GM21423 (cell line): ENCODE results near the gene ZNF334.

ENCODE experiments used
- ATAC-seq: cut with Tn5 transposase; IDR thresholded peaks from one replicate; pipeline ENCODE4 v1.9.1; 2021; ENCODE audit warnings: mild to moderate bottlenecking, moderate library complexity; ENCODE audit not compliant: unreplicated experiment

ZNF334 gene

GRCh38 chr20:46546298-46546697, 32.9 kb upstream of the ZNF334 start:
- ATAC-seq, result no peak

DNA sequence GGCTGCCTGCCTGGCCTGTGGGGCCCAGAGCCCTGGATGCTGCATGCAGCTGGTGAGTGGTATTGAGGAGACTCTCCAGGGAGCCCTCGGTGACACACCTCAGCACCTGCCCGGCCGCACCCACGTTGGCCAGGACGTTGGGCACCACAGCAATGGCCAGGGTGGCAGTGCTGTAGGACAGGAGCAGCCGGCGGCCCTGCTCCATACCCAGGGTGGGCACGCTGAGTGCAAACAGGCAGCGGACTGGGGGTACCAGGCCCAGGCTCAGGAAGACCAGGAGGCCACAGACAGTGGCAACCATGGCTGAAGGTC, 32.4 kb upstream of the ZNF334 start:
- ATAC-seq, result no peak

DNA sequence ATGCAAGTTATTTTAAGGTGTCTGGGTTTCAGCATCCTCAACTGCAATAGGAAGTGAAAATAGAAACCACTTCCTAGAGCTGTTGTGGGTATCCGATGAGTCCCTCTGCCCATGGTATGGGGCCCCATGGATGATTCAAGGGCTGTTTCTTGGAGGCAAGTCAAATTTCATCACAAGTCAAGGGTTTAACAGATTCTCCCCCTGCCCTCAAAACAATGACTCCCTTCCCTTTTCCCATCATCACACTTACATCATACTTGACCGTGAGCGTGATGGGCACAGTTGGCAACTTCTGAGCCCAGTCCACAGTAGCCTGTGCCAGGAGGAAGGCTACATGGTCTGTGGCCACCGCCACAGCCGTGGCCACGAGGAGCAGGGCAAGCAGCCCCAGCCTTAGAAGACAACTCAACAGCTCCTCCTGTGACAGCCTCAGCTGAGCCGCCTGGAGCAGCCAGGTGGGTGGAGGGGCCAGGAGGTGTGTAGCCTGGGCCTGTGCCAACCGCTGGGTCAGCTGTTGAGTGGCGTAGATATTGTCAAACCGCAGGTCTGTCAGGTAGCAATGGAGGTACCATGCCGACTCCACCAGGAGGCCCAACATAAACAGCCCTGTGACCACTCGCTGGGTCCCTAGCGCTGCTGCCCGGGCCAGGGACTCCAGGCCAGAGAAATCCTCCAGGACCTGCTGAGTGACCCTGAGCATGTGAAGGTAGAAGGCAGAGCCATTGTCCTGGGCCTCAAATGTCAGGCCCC, 31.9 kb upstream of the ZNF334 start:
- ATAC-seq, result no peak

- no peak for ATAC-seq
Observed at GRCh38 chr20:46544576-46544975, 31.2 kb upstream of the ZNF334 start.

- ATAC-seq, result no peak
Observed at GRCh38 chr20:46543959-46544358, 30.6 kb upstream of the ZNF334 start.

DNA sequence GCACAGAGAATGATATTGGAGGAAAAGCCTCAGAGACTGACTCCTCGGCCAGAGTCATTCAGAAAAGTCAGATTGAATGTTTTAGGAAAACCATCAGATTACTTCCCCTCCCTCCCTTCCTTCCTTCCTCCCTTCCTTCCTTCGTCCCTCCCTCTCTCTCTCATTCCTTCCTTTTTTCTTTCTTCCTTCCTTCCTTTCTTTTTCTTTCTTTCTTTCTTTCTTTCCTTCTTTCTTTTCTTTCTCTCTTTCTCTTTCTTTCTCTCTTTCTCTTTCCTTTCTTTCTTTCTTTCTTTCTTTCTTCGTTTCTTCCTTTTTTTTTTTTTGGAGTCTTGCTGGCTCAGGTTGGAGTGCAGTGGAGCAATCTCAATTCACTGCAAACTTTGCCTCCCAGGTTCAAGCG, 29.7 kb upstream of the ZNF334 start:
- ATAC-seq, result no peak

GRCh38 chr20:46541229-46541935, 28.0 kb upstream of the ZNF334 start:
- no peak for ATAC-seq

- no peak for ATAC-seq
Observed at GRCh38 chr20:46539113-46539512, 25.8 kb upstream of the ZNF334 start.

DNA sequence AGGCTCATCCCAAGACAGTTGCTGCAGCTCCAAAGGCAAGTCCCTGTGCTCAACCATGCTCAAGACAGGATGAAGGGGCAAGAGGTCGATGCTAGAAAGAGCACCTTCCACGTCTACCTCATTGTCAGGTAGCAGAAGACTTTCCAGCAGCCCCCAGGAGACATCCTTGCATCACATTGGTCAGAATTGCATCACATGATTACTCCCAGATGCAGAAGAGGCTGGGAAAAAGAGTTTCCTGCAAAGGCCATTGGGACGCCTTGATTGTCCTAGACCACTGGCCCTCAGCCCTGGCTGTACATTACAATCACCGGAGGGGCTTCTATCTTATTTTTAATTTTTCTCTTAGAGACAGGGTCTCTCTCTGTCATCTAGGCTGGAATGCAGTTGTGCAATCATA, 17.3 kb upstream of the ZNF334 start:
- no peak for ATAC-seq

- no peak for ATAC-seq
Observed at GRCh38 chr20:46523696-46524328, 10.5 kb upstream of the ZNF334 start.

DNA sequence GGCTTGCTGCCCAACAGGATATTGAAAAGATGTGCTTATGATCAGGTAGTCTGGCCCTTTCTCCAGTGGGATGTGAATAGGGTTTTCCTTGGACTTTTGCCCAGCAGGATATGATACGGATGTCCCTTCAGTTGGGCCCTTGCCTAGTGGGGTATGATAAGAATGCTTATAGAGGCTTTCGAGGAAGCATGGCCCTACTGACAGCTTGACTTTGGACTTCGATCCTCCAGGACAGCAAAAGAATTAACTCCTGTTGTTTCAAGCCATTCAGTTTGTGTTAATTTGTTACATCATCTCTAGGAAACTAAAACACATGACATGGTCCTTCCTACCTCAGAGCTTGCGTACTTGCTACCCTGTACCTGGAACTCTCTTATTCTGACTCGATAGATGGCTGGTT, 9.7 kb upstream of the ZNF334 start:
- ATAC-seq, result no peak

GRCh38 chr20:46520976-46521579, 7.7 kb upstream of the ZNF334 start:
- ATAC-seq, result no peak

GRCh38 chr20:46520540-46520939, 7.2 kb upstream of the ZNF334 start:
- no peak for ATAC-seq

GRCh38 chr20:46519471-46520068, 6.2 kb upstream of the ZNF334 start:
- no peak for ATAC-seq

DNA sequence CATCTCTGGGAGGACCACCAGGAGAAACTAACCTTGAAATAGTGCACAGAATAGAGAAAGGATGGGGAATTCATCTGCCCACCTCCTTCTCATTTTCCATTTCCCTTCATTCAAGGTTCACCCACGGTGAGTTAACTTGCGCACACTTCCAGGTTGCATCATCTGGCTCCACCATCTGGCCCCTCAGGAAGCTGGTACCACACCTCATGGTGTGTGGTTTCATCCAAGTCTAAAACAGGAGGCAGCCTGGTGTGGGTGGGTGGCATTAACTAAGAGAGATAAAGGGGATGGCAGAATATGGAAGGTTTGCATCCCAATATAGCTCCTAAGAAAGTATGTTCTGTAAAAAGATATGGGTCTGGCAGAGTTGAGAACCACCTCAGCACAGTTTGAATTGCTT, 3.8 kb downstream of the ZNF334 start:
- ATAC-seq, result no peak

GRCh38 chr20:46507760-46508407, 5.5 kb downstream of the ZNF334 start:
- no peak for ATAC-seq

GRCh38 chr20:46505506-46505905, 7.9 kb downstream of the ZNF334 start:
- ATAC-seq, result no peak

DNA sequence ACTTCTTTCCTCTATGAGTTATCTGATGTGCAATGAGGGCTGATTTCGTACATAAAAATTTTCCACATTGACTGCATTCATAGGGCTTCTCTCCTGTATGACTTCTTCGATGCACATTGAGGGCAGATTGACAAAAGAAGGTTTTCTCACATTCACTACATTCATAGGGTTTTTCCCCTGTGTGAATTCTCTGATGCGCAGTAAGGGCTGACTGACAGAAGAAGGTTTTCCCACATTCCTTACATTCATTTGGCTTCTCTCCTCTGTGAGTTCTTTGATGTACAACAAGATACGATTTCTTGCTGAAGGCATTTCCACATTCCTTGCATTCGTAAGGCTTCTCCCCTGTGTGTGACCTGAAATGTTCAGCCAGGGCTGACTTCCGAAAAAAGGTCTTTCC, 11.4 kb downstream of the ZNF334 start:
- no peak for ATAC-seq

DNA sequence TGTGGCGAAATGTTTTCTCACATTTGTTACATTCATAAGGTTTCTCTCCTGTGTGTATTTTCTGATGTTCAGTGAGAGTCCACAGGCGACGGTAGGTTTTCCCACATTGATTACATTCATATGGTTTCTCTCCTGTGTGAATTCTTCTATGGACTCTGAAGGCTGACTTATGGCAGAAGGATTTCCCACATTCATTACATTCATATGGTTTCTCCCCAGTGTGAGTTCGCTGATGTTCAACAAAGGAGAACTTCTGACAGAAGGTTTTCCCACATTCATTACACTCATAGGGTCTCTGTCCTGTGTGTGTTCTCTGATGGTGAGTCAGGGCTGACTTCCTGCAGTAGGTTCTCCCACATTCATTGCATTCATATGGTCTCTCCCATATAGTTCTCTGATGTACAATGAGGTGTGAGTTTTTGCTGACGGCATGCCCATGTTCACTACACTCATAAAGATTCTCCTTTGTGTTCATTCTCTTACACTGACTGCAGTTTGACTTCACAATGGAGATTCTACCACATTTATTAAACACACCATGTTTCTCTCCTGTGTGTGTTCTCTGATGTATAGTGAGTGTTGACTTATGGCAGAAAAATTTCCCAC, 11.9 kb downstream of the ZNF334 start:
- no peak for ATAC-seq

- ATAC-seq, result no peak
Observed at GRCh38 chr20:46494077-46494476, 19.3 kb downstream of the ZNF334 start.

- ATAC-seq, result no peak
Observed at GRCh38 chr20:46491354-46491753, 22.0 kb downstream of the ZNF334 start.
